H9 (cell line): ENCODE results near the gene GPRC5A. TPM values are rescaled to one million over a fixed set of nuclear protein-coding genes. Genes with fewer than 3 reads are reported as not detected.

Experiments used
- DNase-seq: peaks from one replicate; pipeline ENCODE4 v3.0.0-alpha.2; 2017
- H2AFZ ChIP-seq: one replicate; pipeline ENCODE4 v1.6.1; 2013; ENCODE audit warnings: mild to moderate bottlenecking, low read length, control low read depth, moderate library complexity
- H2AK5ac ChIP-seq: 2 replicates; pipeline ENCODE4 v1.6.1; 2013; ENCODE audit warnings: low read length, control low read depth, mixed read lengths; ENCODE audit not compliant: insufficient read length
- H2BK120ac ChIP-seq: one replicate; pipeline ENCODE4 v1.6.1; 2013; ENCODE audit warnings: low read depth, mild to moderate bottlenecking, low read length, control low read depth, inconsistent platforms; ENCODE audit not compliant: poor library complexity, severe bottlenecking
- H2BK12ac ChIP-seq: 2 replicates; pipeline ENCODE4 v1.6.1; 2013; ENCODE audit warnings: low read length, control low read depth, mixed read lengths, low read depth; ENCODE audit not compliant: insufficient read length
- H2BK15ac ChIP-seq: 2 replicates; pipeline ENCODE4 v1.6.1; 2013; ENCODE audit warnings: low read depth, low read length, control low read depth
- H2BK20ac ChIP-seq: one replicate; pipeline ENCODE4 v1.6.1; 2013; ENCODE audit warnings: low read depth, mild to moderate bottlenecking, low read length, control low read depth, inconsistent platforms; ENCODE audit not compliant: poor library complexity, severe bottlenecking
- H2BK5ac ChIP-seq: 2 replicates; pipeline ENCODE4 v1.6.1; 2013; ENCODE audit warnings: low read length, control low read depth, mixed read lengths; ENCODE audit not compliant: insufficient read length
- H3K14ac ChIP-seq: 2 replicates; pipeline ENCODE4 v1.6.1; 2013; ENCODE audit warnings: low read length, control low read depth; ENCODE audit not compliant: insufficient read depth
- H3K18ac ChIP-seq: 2 replicates; pipeline ENCODE4 v1.6.1; 2013; ENCODE audit warnings: low read depth, mild to moderate bottlenecking, mixed read lengths, low read length, control low read depth; ENCODE audit not compliant: insufficient read length
- H3K23ac ChIP-seq: 2 replicates; pipeline ENCODE4 v1.6.1; 2013; ENCODE audit warnings: low read length, control low read depth, mixed read lengths, low read depth; ENCODE audit not compliant: insufficient read length
- H3K23me2 ChIP-seq: 2 replicates; pipeline ENCODE4 v1.6.1; 2013; ENCODE audit warnings: low read depth, mild to moderate bottlenecking, mixed read lengths, low read length, control low read depth; ENCODE audit not compliant: insufficient read length, poor library complexity, severe bottlenecking
- H3K27ac ChIP-seq: 2 replicates; pipeline ENCODE4 v1.5.1; 2013; ENCODE audit warnings: low read length, control low read depth, mixed read lengths, low read depth; ENCODE audit not compliant: insufficient read length
- H3K27me3 ChIP-seq: 2 replicates; pipeline ENCODE4 v1.6.1; 2013; ENCODE audit warnings: low read length, control low read depth, inconsistent platforms; ENCODE audit not compliant: insufficient read depth
- H3K4ac ChIP-seq: 2 replicates; pipeline ENCODE4 v1.6.1; 2013; ENCODE audit warnings: low read depth, mild to moderate bottlenecking, control low read depth, inconsistent platforms, low read length, moderate library complexity
- H3K4me1 ChIP-seq: 2 replicates; pipeline ENCODE4 v1.6.1; 2013; ENCODE audit warnings: low read length, control low read depth, inconsistent platforms; ENCODE audit not compliant: insufficient read depth
- H3K4me2 ChIP-seq: 2 replicates; pipeline ENCODE4 v1.6.1; 2013; ENCODE audit warnings: low read length, control low read depth, mixed read lengths; ENCODE audit not compliant: insufficient read length, insufficient read depth
- H3K56ac ChIP-seq: 2 replicates; pipeline ENCODE4 v1.6.1; 2013; ENCODE audit warnings: low read depth, mild to moderate bottlenecking, mixed read lengths, low read length, control low read depth; ENCODE audit not compliant: insufficient read length
- H3K79me1 ChIP-seq: 2 replicates; pipeline ENCODE4 v1.6.1; 2013; ENCODE audit warnings: low read depth, mild to moderate bottlenecking, moderate library complexity, low read length, control low read depth, inconsistent platforms; ENCODE audit not compliant: insufficient read depth, poor library complexity, severe bottlenecking
- H3K79me2 ChIP-seq: 2 replicates; pipeline ENCODE4 v1.6.1; 2013; ENCODE audit warnings: low read length, control low read depth, inconsistent platforms; ENCODE audit not compliant: insufficient read depth
- H3K9ac ChIP-seq: 2 replicates; pipeline ENCODE4 v1.6.1; 2013; ENCODE audit warnings: low read length, control low read depth, mixed read lengths; ENCODE audit not compliant: insufficient read length; ENCODE audit errors: extremely low read depth
- H3K9me3 ChIP-seq: one replicate; pipeline ENCODE4 v1.6.1; 2013; ENCODE audit warnings: low read depth, low read length, inconsistent platforms; ENCODE audit not compliant: control insufficient read depth
- H3T11ph ChIP-seq: one replicate; pipeline ENCODE4 v1.6.1; 2013; ENCODE audit warnings: mild to moderate bottlenecking, low read length, control low read depth, inconsistent platforms
- H4K20me1 ChIP-seq: one replicate; pipeline ENCODE4 v1.6.1; 2013; ENCODE audit not compliant: control insufficient read depth, insufficient read length, insufficient read depth
- H4K5ac ChIP-seq: 2 replicates; pipeline ENCODE4 v1.6.1; 2013; ENCODE audit warnings: low read depth, mild to moderate bottlenecking, mixed read lengths, low read length, control low read depth; ENCODE audit not compliant: insufficient read length
- H4K8ac ChIP-seq: replicated peaks from 2 replicates; pipeline ENCODE4 v1.6.1; 2013; ENCODE audit warnings: low read length, control low read depth, mixed read lengths, low read depth; ENCODE audit not compliant: insufficient read length
- H4K91ac ChIP-seq: 2 replicates; pipeline ENCODE4 v1.6.1; 2013; ENCODE audit warnings: low read depth, mild to moderate bottlenecking, moderate library complexity, mixed read lengths, low read length, control low read depth; ENCODE audit not compliant: insufficient read length
- H3K27ac Mint-ChIP-seq, 3 experiments: 2 replicates in 2 of 3; 3 replicates in 1 of 3; pipeline ENCODE4 v1.8.0; 2020 to 2021; ENCODE audit warnings: mixed read lengths in 3 of 3, mild to moderate bottlenecking in 1 of 3, moderate library complexity in 1 of 3
- H3K27me3 Mint-ChIP-seq: 2 replicates; pipeline ENCODE4 v1.8.0; 2021; ENCODE audit warnings: low read depth, mild to moderate bottlenecking, moderate library complexity, mixed read lengths
- H3K36me3 Mint-ChIP-seq, 3 experiments: 2 replicates in 2 of 3; 3 replicates in 1 of 3; pipeline ENCODE4 v1.8.0; 2020 to 2021; ENCODE audit warnings: low read depth in 3 of 3, mixed read lengths in 3 of 3; ENCODE audit not compliant: insufficient read depth in 1 of 3
- H3K4me1 Mint-ChIP-seq, 2 experiments: 2 replicates each; pipeline ENCODE4 v1.8.0; 2020; ENCODE audit warnings: mixed read lengths in 2 of 2
- H3K4me3 Mint-ChIP-seq, 2 experiments: 2 replicates in 1 of 2; 3 replicates in 1 of 2; pipeline ENCODE4 v1.8.0; 2020 to 2021; ENCODE audit warnings: mild to moderate bottlenecking in 2 of 2, mixed read lengths in 2 of 2, moderate library complexity in 1 of 2
- H3K9me3 Mint-ChIP-seq, 2 experiments: 2 replicates in 1 of 2; 3 replicates in 1 of 2; pipeline ENCODE4 v1.8.0; 2020; ENCODE audit warnings: mild to moderate bottlenecking in 2 of 2, mixed read lengths in 2 of 2, moderate library complexity in 1 of 2
- WGBS: extraction: QIAGEN DNeasy Blood & Tissue Kit; methylation state at CpG from one replicate; pipeline ENCODE4 v1.1.7; 2013; ENCODE audit warnings: missing lambda C conversion rate, low lambda C conversion rate, mixed read lengths; ENCODE audit not compliant: insufficient read length; ENCODE audit errors: extremely low coverage; 5-methylcytosine and 5-hydroxymethylcytosine counted together
- total RNA-seq: library from RNA; stranded (reverse); gene quantifications from 2 replicates; pipeline ENCODE4 v1.2.1, GENCODE V29; 2021
- TF ChIP-seq, protein P1 (sequence below): fragments of 200-600 bp; sonication (generic); conservative IDR thresholded peaks from 3 replicates; pipeline ENCODE4 v1.8.0; 2021; ENCODE audit warnings: antibody characterized with exemption, mild to moderate bottlenecking

Gene GPRC5A
- total RNA-seq, 1 experiment from 2014 or later: 0.09 TPM

- H2BK120ac ChIP-seq: no peak overlapping the region
- H3K14ac ChIP-seq: no peak overlapping the region
- H4K8ac ChIP-seq: no peak overlapping the region
- H2BK20ac ChIP-seq: no peak overlapping the region
- H3K56ac ChIP-seq: no peak overlapping the region
- no peak overlapping the region for H3T11ph ChIP-seq
- H3K23me2 ChIP-seq: no peaks in the 10 kb centered on the region
- Mint-ChIP-seq H3K4me1 (no peaks in the 10 kb centered on the region), H3K27ac (no peak overlapping the region), H3K9me3 (no peaks in the 10 kb centered on the region), H3K27me3 (peaks cover under 1% of the 10 kb centered on the region; the same call in 1 of the 2 replicates), H3K36me3 (no peaks in the 10 kb centered on the region), H3K4me3 (no peak overlapping the region)
- H2BK12ac ChIP-seq: no peak overlapping the region
- TF ChIP-seq, protein P1, sequence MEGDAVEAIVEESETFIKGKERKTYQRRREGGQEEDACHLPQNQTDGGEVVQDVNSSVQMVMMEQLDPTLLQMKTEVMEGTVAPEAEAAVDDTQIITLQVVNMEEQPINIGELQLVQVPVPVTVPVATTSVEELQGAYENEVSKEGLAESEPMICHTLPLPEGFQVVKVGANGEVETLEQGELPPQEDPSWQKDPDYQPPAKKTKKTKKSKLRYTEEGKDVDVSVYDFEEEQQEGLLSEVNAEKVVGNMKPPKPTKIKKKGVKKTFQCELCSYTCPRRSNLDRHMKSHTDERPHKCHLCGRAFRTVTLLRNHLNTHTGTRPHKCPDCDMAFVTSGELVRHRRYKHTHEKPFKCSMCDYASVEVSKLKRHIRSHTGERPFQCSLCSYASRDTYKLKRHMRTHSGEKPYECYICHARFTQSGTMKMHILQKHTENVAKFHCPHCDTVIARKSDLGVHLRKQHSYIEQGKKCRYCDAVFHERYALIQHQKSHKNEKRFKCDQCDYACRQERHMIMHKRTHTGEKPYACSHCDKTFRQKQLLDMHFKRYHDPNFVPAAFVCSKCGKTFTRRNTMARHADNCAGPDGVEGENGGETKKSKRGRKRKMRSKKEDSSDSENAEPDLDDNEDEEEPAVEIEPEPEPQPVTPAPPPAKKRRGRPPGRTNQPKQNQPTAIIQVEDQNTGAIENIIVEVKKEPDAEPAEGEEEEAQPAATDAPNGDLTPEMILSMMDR: no peak
- no peak overlapping the region for H4K5ac ChIP-seq
- no peaks in the 10 kb centered on the region for H3K4me1 ChIP-seq
- no peak for DNase-seq
- no peak overlapping the region for H3K18ac ChIP-seq
- H3K9ac ChIP-seq: no peak overlapping the region
- no peak overlapping the region for H2BK15ac ChIP-seq
- H3K4ac ChIP-seq: no peak overlapping the region
- H3K27me3 ChIP-seq: no peaks in the 10 kb centered on the region
- H2AK5ac ChIP-seq: no peak overlapping the region
- H2AFZ ChIP-seq: no peak overlapping the region
- H3K9me3 ChIP-seq: no peaks in the 10 kb centered on the region
- H3K79me1 ChIP-seq: no peaks in the 10 kb centered on the region
- H3K27ac ChIP-seq: no peak overlapping the region
- no CpG with 5 or more reads among the region's 1 CpG for WGBS
- H4K20me1 ChIP-seq: no peaks in the 10 kb centered on the region
- no peaks in the 10 kb centered on the region for H3K79me2 ChIP-seq
- H4K91ac ChIP-seq: no peak overlapping the region
- H2BK5ac ChIP-seq: no peak overlapping the region
- H3K4me2 ChIP-seq: no peak overlapping the region
- H3K23ac ChIP-seq: no peak overlapping the region
These were observed 48.5 kb downstream of the GPRC5A start for GRCh38 chr12:12939888-12940287.
